GM12865 (cell line): ENCODE results near the gene MTHFR.
A peak's percentile ranks its signal among the peaks of the same experiment; 100 is the strongest.

ENCODE experiments used
- DNase-seq: peaks from one replicate; pipeline ENCODE4 v3.0.0; 2010; ENCODE audit warnings: low read depth
- H3K4me3 ChIP-seq: 2 replicates; pipeline ENCODE4 v1.5.1; 2011; ENCODE audit warnings: mild to moderate bottlenecking, low read depth, low read length, control low read depth
- CTCF ChIP-seq: IDR thresholded peaks from 2 replicates; pipeline ENCODE4 v1.5.1; 2011; ENCODE audit warnings: low read length, control low read depth, low read depth, inconsistent platforms; ENCODE audit not compliant: insufficient read depth; ENCODE audit errors: missing control alignments

Gene MTHFR

GRCh38 chr1:11838349-11839272, 32.8 kb upstream of the MTHFR start:
- peak; percentile 99 for TF ChIP-seq CTCF
- peak; percentile 69 for DNase-seq
- no peak overlapping the region for H3K4me3 ChIP-seq

- no peak overlapping the region for H3K4me3 ChIP-seq
- TF ChIP-seq CTCF: no peak
- no peak for DNase-seq
Measured at GRCh38 chr1:11837767-11838348, 32.1 kb upstream of the MTHFR start.

GRCh38 chr1:11836955-11837766, 31.4 kb upstream of the MTHFR start:
- no peak for TF ChIP-seq CTCF
- DNase-seq: no peak
- H3K4me3 ChIP-seq: no peak overlapping the region

- H3K4me3 ChIP-seq: no peak overlapping the region
- no peak for DNase-seq
- TF ChIP-seq CTCF: no peak
Measured at GRCh38 chr1:11835441-11836225, 29.9 kb upstream of the MTHFR start.

GRCh38 chr1:11833900-11834299, 28.1 kb upstream of the MTHFR start:
- no peak for DNase-seq
- no peak for TF ChIP-seq CTCF
- H3K4me3 ChIP-seq: no peak overlapping the region

- no peak for TF ChIP-seq CTCF
- no peak overlapping the region for H3K4me3 ChIP-seq
- no peak for DNase-seq
Measured at GRCh38 chr1:11833497-11833896, 27.7 kb upstream of the MTHFR start.
